ENCODE measurements around the gene WDR74. TPM values are rescaled to one million over a fixed set of nuclear protein-coding genes. Genes with fewer than 3 reads are reported as not detected.

Gene WDR74
- total and polyA plus RNA-seq, 2 of the 13 experiments (the other 11 are each of a cell fraction or from before 2014, with no cell fraction given) = 77.0 to 83.3 TPM

GRCh38 chr11:62850911-62851806 lies 11.8 kb upstream of the WDR74 start (continued):
- TF ChIP-seq ZNF775 (CRISPR knock-in tag; IDR thresholded peaks at IDR 0.05; ENCODE audit: borderline replicate concordance) (no peak), ZNF841 (CRISPR knock-in tag; IDR thresholded peaks at IDR 0.05; ENCODE audit: borderline replicate concordance) (no peak), ZNF335 (CRISPR knock-in tag; IDR thresholded peaks at IDR 0.05) (no peak), IRF1 (CRISPR knock-in tag; IDR thresholded peaks at IDR 0.05; ENCODE audit: low read depth) (no peak), SIN3B (IDR thresholded peaks at IDR 0.05; ENCODE audit: low read length) (no peak), SNAPC5 (CRISPR knock-in tag; IDR thresholded peaks at IDR 0.05; ENCODE audit: borderline replicate concordance) (no peak), ZFX (CRISPR knock-in tag; IDR thresholded peaks at IDR 0.05; ENCODE audit: low read depth) (no peak), HBP1 (CRISPR knock-in tag; IDR thresholded peaks at IDR 0.05; ENCODE audit: low read depth) (no peak), KLF9 (CRISPR knock-in tag; IDR thresholded peaks at IDR 0.05; ENCODE audit: low read depth) (no peak), ZNF570 (CRISPR knock-in tag; IDR thresholded peaks at IDR 0.05; ENCODE audit: borderline replicate concordance) (no peak), SATB2 (CRISPR knock-in tag; IDR thresholded peaks at IDR 0.05) (no peak), BRCA1 (CRISPR knock-in tag; IDR thresholded peaks at IDR 0.05) (no peak)
- TF ChIP-seq, protein P1, sequence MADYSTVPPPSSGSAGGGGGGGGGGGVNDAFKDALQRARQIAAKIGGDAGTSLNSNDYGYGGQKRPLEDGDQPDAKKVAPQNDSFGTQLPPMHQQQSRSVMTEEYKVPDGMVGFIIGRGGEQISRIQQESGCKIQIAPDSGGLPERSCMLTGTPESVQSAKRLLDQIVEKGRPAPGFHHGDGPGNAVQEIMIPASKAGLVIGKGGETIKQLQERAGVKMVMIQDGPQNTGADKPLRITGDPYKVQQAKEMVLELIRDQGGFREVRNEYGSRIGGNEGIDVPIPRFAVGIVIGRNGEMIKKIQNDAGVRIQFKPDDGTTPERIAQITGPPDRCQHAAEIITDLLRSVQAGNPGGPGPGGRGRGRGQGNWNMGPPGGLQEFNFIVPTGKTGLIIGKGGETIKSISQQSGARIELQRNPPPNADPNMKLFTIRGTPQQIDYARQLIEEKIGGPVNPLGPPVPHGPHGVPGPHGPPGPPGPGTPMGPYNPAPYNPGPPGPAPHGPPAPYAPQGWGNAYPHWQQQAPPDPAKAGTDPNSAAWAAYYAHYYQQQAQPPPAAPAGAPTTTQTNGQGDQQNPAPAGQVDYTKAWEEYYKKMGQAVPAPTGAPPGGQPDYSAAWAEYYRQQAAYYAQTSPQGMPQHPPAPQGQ (CRISPR knock-in tag; IDR thresholded peaks at IDR 0.05; ENCODE audit: borderline replicate concordance) = 0 out of 2 replicates have a peak, but pooled peaks have one; percentile 6

Data from HepG2 (cell line).